Measurements from ENCODE around the gene PRDM16.

PRDM16 gene

DNA sequence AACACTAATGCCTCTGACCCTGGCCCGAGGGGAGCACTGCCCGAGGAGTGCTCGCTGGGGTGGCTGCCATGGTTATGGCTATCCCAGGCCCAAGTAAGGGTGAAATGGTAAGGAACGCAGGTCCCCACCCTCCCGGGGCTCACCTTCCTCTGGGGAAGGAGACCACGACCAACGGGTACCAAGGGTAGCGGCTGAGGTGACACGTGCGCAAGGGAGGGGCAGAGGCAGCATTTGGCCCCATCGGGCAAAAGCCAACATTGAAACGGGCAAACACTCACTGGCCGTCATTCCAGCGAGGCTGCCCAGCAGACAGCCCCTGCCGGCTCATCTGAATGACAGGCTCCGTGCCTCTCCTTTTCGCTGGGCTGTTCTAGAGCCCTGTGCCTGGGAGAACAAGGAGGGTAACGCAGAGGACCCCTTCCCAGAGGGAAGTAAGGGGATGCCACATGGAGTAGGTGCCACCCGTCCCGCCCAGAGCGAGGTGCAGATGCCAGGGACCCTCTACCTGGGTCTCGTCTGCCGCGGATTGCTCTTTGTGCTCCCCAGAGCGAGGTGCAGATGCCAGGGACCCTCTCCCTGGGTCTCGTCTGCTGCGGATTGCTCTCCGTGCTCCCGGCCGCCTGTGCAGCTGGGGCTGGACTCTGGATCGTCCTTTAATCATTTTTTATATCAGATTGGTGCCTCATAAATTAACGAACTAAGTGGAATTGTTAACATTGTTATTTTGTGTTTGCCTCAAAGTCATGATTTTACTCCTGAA is 31.5 kb upstream of the PRDM16 start:
- Histone ChIP-seq H3K27me3 (ENCODE audit: insufficient read depth, insufficient read length) (no peaks in the 10 kb centered on the region), H3K9ac (ENCODE audit: insufficient read length, low read depth) (no peak overlapping the region), H3K36me3 (ENCODE audit: insufficient read depth, insufficient read length, low read length) (no peaks in the 10 kb centered on the region), H3K4me1 (ENCODE audit: insufficient read depth, insufficient read length) (peaks cover 3% of the 10 kb centered on the region), H3K4me3 (ENCODE audit: insufficient read length, low read depth) (no peak overlapping the region), H3K9me3 (ENCODE audit: insufficient read depth, low read length) (no peaks in the 10 kb centered on the region)
- no peak for DNase-seq (ENCODE audit: low read depth, low spot score)
- no peak for TF ChIP-seq YY1 (IDR thresholded peaks at IDR 0.05; ENCODE audit: insufficient read depth, insufficient read length)
- TF ChIP-seq SUZ12 (IDR thresholded peaks at IDR 0.05; ENCODE audit: extremely low read depth, insufficient read depth, insufficient read length), result no peak
- no peak for TF ChIP-seq ZNF274 (IDR thresholded peaks at IDR 0.05; ENCODE audit: low read depth, low read length)

DNA sequence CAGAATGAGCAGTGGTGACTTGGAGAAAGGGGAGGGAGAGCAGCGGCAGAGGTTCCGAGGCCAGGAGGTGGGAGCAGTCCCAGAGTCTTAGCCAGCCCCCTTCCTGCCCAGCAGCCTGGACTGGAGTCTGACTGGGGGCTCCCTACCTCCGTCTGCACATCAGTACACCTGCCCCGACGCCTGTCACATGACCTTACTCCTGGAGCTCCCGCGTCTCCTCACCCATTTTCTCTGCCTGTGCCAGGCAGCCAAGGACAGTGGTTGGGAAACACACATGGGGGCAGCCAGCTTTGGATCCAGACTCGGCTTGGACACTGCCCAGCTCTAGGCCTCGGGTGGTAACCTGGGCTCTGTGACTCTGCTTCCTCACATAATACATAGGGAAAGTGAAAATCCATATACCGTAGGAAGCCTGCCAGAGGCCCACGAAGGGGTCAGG is 30.9 kb upstream of the PRDM16 start:
- TF ChIP-seq SUZ12 (IDR thresholded peaks at IDR 0.05; ENCODE audit: extremely low read depth, insufficient read depth, insufficient read length) (no peak), YY1 (IDR thresholded peaks at IDR 0.05; ENCODE audit: insufficient read depth, insufficient read length) (no peak), ZNF274 (IDR thresholded peaks at IDR 0.05; ENCODE audit: low read depth, low read length) (no peak)
- Histone ChIP-seq H3K27me3 (ENCODE audit: insufficient read depth, insufficient read length) (no peaks in the 10 kb centered on the region), H3K4me1 (ENCODE audit: insufficient read depth, insufficient read length) (peaks cover 3% of the 10 kb centered on the region), H3K9me3 (ENCODE audit: insufficient read depth, low read length) (no peaks in the 10 kb centered on the region), H3K9ac (ENCODE audit: insufficient read length, low read depth) (no peak overlapping the region), H3K4me3 (ENCODE audit: insufficient read length, low read depth) (no peak overlapping the region), H3K36me3 (ENCODE audit: insufficient read depth, insufficient read length, low read length) (no peaks in the 10 kb centered on the region)
- no peak for DNase-seq (ENCODE audit: low read depth, low spot score)

DNA sequence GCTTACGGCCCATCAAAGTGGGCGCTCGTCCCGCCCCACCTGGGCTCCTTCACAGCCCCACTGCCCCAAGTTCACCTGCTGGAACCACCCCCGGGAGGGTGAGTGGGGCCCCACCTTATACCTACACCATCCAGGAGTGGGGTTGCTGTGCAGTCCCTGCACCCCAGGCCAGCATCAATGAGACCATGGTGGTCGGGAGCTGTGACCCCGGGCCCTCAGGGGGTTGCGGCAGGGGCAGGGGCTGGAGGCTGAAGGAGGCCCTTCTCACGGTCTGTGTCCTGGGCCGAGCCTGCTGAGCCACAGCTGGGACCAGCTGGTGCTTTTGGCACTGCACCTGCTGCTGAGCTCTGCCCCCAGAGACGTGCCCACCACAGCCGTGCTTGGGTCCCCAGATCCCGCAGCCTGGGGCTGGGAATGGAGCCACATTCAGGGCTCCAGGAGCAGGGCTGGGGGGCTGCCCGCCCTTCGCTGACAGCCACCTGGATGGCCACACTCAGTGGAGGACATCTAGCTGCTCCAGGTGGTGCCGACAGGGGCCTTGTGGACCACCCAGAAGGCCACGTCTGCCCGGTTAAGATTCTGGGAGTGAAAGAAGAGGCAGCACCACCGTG is 30.3 kb upstream of the PRDM16 start:
- Histone ChIP-seq H3K4me1 (ENCODE audit: insufficient read depth, insufficient read length) (peaks cover 3% of the 10 kb centered on the region), H3K27me3 (ENCODE audit: insufficient read depth, insufficient read length) (no peaks in the 10 kb centered on the region), H3K9me3 (ENCODE audit: insufficient read depth, low read length) (no peaks in the 10 kb centered on the region), H3K4me3 (ENCODE audit: insufficient read length, low read depth) (no peak overlapping the region), H3K9ac (ENCODE audit: insufficient read length, low read depth) (no peak overlapping the region), H3K36me3 (ENCODE audit: insufficient read depth, insufficient read length, low read length) (no peaks in the 10 kb centered on the region)
- no peak for DNase-seq (ENCODE audit: low read depth, low spot score)
- no peak for TF ChIP-seq YY1 (IDR thresholded peaks at IDR 0.05; ENCODE audit: insufficient read depth, insufficient read length)
- TF ChIP-seq SUZ12 (IDR thresholded peaks at IDR 0.05; ENCODE audit: extremely low read depth, insufficient read depth, insufficient read length), result no peak
- no peak for TF ChIP-seq ZNF274 (IDR thresholded peaks at IDR 0.05; ENCODE audit: low read depth, low read length)

DNA sequence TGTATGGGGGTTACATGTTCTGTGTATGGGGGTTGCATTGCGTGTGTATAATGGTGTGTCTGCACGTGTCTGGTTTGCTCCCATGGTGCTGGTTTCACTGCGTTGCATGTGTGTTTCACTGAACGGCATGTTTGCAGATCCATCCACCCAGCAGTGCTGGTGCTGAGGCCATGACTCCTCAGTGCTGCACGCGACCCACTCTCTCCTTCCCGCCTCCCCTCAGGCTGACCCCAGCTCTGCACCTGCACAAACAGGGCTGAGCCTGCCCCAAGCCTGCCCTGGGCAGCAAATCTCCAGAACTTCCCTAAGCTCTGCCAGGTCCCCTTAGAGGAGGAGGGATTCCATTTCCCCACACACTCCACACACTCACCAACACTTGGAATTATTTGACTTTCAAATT is 29.0 kb upstream of the PRDM16 start:
- Histone ChIP-seq H3K27me3 (ENCODE audit: insufficient read depth, insufficient read length) (peaks cover 3% of the 10 kb centered on the region), H3K9me3 (ENCODE audit: insufficient read depth, low read length) (no peaks in the 10 kb centered on the region), H3K9ac (ENCODE audit: insufficient read length, low read depth) (no peak overlapping the region), H3K4me1 (ENCODE audit: insufficient read depth, insufficient read length) (peaks cover 3% of the 10 kb centered on the region), H3K36me3 (ENCODE audit: insufficient read depth, insufficient read length, low read length) (no peaks in the 10 kb centered on the region), H3K4me3 (ENCODE audit: insufficient read length, low read depth) (no peak overlapping the region)
- TF ChIP-seq SUZ12 (IDR thresholded peaks at IDR 0.05; ENCODE audit: extremely low read depth, insufficient read depth, insufficient read length) (no peak), YY1 (IDR thresholded peaks at IDR 0.05; ENCODE audit: insufficient read depth, insufficient read length) (no peak), ZNF274 (IDR thresholded peaks at IDR 0.05; ENCODE audit: low read depth, low read length) (no peak)
- DNase-seq (ENCODE audit: low read depth, low spot score), result no peak

DNA sequence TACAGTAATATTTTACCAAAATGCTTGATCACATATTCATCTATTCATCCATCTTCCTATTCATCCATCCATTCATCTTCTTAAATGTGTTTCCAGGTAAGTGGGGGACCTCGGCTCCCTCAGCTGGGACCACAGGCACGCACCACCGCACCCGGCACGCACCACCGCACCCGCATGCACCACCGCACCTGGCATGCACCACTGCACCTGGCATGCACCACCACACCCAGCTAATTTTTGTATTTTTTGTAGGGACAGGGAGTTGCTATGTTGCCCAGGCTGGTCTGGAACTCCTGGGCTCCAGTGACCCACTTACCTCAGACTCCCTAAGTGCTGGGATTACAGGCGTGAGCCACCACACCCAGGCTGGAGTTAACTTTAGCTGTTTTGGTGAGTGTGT is 26.5 kb upstream of the PRDM16 start:
- no peak overlapping the region for H3K9ac ChIP-seq (ENCODE audit: insufficient read length, low read depth)
- no peak for DNase-seq (ENCODE audit: low read depth, low spot score)
- H3K27me3 ChIP-seq (ENCODE audit: insufficient read depth, insufficient read length), result peaks cover 3% of the 10 kb centered on the region
- no peaks in the 10 kb centered on the region for H3K4me1 ChIP-seq (ENCODE audit: insufficient read depth, insufficient read length)
- no peaks in the 10 kb centered on the region for H3K9me3 ChIP-seq (ENCODE audit: insufficient read depth, low read length)
- TF ChIP-seq SUZ12 (IDR thresholded peaks at IDR 0.05; ENCODE audit: extremely low read depth, insufficient read depth, insufficient read length) (no peak), ZNF274 (IDR thresholded peaks at IDR 0.05; ENCODE audit: low read depth, low read length) (no peak), YY1 (IDR thresholded peaks at IDR 0.05; ENCODE audit: insufficient read depth, insufficient read length) (no peak)
- no peaks in the 10 kb centered on the region for H3K36me3 ChIP-seq (ENCODE audit: insufficient read depth, insufficient read length, low read length)
- no peak overlapping the region for H3K4me3 ChIP-seq (ENCODE audit: insufficient read length, low read depth)

DNA sequence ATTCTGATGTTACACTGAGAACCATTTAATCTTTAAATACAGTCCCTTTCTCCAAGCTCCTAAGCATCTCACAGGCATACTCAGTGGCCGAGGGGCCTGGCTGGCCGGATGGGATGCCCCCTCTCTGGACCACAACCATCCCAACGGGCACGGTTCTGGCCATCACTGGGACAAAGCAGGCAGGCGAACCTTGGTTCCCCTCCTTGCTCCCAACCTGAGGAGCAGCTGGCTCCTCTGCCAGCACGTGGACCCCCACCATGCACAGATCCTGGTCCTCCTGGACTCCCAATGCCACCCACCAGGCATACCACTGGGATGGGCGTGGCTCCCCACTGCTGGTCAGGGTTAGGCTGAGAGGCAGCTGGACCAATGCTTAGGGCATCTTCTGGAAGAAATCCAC is 19.8 kb upstream of the PRDM16 start:
- H3K4me3 ChIP-seq (ENCODE audit: insufficient read length, low read depth), result no peak overlapping the region
- no peaks in the 10 kb centered on the region for H3K36me3 ChIP-seq (ENCODE audit: insufficient read depth, insufficient read length, low read length)
- H3K27me3 ChIP-seq (ENCODE audit: insufficient read depth, insufficient read length), result peaks cover 11% of the 10 kb centered on the region
- no peaks in the 10 kb centered on the region for H3K9me3 ChIP-seq (ENCODE audit: insufficient read depth, low read length)
- no peak for TF ChIP-seq ZNF274 (IDR thresholded peaks at IDR 0.05; ENCODE audit: low read depth, low read length)
- TF ChIP-seq YY1 (IDR thresholded peaks at IDR 0.05; ENCODE audit: insufficient read depth, insufficient read length), result no peak
- no peaks in the 10 kb centered on the region for H3K4me1 ChIP-seq (ENCODE audit: insufficient read depth, insufficient read length)
- no peak for DNase-seq (ENCODE audit: low read depth, low spot score)
- no peak overlapping the region for H3K9ac ChIP-seq (ENCODE audit: insufficient read length, low read depth)

DNA sequence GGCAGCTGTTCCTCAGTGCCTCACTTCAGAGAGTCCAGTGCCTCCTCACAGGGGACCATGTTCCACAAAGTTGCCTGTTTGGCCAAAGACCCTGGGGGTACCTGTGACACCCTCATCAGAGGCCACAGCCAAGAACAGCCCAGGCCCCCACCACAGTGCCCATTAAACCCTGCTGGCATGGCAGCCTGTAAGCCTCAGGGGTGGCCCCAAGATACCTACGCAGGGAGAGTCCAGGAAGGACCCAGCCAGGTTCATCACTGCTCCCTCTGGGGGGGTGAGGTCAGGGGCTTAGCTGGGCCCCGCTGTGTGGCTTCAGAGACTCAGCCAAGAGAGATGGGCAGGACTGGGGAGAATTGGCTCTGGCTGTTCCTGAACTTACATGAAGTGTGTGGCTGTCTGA is 19.1 kb upstream of the PRDM16 start:
- H3K9me3 ChIP-seq (ENCODE audit: insufficient read depth, low read length), result no peaks in the 10 kb centered on the region
- no peak overlapping the region for H3K4me3 ChIP-seq (ENCODE audit: insufficient read length, low read depth)
- peaks cover 8% of the 10 kb centered on the region for H3K27me3 ChIP-seq (ENCODE audit: insufficient read depth, insufficient read length)

More for the DNA sequence above, 19.1 kb upstream of the PRDM16 start:
- no peak for TF ChIP-seq ZNF274 (IDR thresholded peaks at IDR 0.05; ENCODE audit: low read depth, low read length)
- TF ChIP-seq YY1 (IDR thresholded peaks at IDR 0.05; ENCODE audit: insufficient read depth, insufficient read length), result no peak
- TF ChIP-seq SUZ12 (IDR thresholded peaks at IDR 0.05; ENCODE audit: extremely low read depth, insufficient read depth, insufficient read length), result no peak
- no peak for DNase-seq (ENCODE audit: low read depth, low spot score)
- Histone ChIP-seq H3K36me3 (ENCODE audit: insufficient read depth, insufficient read length, low read length) (no peaks in the 10 kb centered on the region), H3K4me1 (ENCODE audit: insufficient read depth, insufficient read length) (no peaks in the 10 kb centered on the region), H3K9ac (ENCODE audit: insufficient read length, low read depth) (no peak overlapping the region)
